Hematopoietic multipotent progenitor cell treated with erythropoietin and hydrocortisone succinate and interleukin-3 and kit ligand, for 15 days (in vitro differentiated cells): ENCODE results near the gene COPS9.

Source experiments
- DNase-seq: peaks from one replicate; pipeline ENCODE4 v3.0.0-alpha.2; 2015; ENCODE audit warnings: low spot score

Gene COPS9

DNA sequence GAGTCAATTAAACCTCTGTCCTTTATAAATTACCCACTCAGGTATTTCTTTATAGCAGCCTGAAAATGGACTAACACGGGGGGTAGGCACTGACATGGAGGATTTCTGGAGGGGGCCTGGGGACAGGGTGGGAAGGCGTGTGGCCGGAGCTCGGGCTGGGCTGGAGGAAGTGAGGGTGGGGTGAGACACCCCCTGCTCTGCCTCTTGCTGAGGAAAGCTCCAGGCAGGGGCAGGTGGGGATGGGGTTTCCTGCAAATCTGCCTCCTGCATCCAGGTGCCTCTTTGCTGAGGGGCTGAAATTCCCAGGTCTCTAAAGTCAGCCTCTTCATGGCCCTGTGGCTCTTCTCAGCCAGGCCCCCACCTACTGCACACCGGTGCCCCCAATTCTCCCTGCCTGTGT is 30.1 kb upstream of the COPS9 start:
- no peak for DNase-seq

- no peak for DNase-seq
Observed at GRCh38 chr2:240165661-240166060, 29.6 kb upstream of the COPS9 start.

DNA sequence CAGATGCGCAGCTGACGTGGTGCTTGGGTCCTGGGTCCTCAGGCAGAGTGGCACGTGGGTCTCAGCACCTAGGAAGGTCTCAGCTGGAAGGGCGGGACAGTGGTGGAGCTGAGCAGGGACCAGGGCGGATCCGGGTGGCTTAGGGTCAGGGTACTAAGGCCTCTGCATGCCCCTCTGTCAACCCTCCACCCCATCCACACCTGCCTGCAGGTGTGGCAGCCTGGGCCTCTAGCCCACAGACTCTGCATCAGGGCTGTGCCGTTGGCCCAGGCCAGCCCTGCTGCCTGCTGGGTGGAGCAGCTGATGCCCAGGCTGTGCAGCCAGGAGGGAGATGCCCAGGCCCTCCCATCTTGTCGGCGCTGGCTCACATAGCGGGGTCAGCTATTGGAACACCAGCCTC is 28.9 kb upstream of the COPS9 start:
- DNase-seq: no peak

- no peak for DNase-seq
Observed at GRCh38 chr2:240164586-240164985, 28.5 kb upstream of the COPS9 start.

DNA sequence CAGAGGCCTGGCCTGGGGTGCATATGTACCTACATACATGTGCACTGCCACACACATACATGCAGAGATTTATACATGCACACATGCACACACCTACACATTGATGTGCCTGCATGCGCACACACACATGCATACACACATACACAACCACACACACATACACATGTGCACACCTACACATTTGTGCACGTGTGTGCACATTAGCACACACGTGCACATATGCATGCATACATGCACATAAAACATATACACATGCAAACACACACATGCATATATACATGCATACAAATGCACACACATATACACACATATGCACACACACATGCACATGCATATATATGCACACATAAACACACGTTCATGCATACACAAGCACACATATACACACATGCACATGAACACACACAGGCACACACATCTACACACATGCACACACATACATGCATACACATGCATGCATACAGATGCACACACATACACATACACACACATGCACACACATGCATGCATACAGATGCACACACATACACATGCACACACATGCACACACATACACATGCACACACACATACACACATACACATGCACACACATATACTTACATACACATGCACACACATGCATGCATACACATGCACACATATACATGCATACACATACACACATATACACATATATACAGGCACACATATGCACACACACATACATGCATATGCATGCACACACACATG is 27.9 kb upstream of the COPS9 start:
- DNase-seq: no peak

GRCh38 chr2:240162939-240163714 is 27.0 kb upstream of the COPS9 start:
- DNase-seq: no peak

DNA sequence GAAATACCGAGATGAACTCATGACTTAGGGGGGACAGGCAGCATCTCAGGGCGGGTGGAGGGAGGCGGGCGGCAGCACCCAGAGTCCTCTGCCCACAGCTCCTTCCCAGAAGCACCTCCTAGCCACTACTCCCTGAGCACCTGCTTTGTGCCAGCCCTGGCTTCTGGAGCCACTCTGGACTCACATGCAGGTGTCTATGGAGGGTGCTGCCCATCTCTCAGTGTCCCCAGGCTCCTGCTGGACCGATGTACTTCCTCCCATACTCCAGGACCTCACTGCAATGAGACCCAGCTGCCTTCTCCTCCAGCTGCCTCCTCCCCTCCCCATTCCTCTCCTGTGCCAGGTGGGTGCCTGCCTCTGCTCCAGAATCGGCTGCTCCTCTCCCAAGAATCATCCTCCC is 26.4 kb upstream of the COPS9 start:
- DNase-seq: no peak

DNA sequence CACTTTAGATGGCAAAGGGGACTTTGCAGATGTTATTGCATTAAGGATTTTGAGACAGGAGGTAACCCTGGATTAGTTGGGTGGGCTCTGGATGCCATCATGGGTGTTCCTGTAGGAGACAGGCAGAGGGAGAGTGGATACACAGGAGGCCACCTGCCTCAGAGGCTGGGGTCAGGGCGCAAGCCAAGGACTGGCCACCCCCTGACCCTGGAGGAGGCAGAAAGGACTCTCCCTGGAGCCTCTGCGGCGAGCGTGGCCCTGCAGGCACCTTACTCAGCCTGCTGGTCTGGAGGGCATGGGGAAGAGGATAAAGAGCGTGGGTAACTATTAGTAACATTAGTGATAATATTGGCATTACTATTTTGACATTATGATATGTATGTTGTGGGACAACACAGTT is 25.9 kb upstream of the COPS9 start:
- DNase-seq: no peak

DNA sequence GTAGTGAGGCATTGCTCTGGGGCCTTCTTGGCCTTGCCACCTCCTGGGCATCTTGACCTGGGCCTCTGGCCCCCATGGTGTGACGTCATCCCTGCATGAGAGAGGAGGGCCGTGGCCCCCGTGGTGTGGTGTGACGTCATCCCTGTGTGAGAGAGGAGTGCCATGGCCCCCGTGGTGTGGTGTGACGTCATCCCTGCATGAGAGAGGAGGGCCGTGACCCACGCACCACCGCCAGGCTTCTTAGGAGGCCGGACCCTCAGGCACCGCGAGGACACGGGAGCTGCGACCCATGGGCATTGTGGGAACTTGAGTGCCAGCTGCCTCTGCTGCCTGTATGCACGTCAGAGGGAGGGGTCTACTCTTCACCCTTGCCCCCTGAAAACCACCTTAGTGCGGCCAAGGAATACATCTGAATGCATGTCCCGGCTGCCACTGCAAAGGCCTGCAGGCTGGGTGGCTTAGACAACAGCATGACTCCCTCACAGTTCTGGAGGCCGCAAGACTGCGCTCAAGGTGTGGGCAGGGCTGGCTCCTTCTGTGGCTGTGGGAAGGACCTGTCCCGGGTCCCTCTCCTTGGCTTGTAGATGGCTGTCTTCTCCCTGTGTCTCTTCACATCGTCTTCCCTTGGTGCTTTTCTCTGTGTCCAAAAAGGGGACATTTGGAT is 25.1 kb upstream of the COPS9 start:
- no peak for DNase-seq

DNA sequence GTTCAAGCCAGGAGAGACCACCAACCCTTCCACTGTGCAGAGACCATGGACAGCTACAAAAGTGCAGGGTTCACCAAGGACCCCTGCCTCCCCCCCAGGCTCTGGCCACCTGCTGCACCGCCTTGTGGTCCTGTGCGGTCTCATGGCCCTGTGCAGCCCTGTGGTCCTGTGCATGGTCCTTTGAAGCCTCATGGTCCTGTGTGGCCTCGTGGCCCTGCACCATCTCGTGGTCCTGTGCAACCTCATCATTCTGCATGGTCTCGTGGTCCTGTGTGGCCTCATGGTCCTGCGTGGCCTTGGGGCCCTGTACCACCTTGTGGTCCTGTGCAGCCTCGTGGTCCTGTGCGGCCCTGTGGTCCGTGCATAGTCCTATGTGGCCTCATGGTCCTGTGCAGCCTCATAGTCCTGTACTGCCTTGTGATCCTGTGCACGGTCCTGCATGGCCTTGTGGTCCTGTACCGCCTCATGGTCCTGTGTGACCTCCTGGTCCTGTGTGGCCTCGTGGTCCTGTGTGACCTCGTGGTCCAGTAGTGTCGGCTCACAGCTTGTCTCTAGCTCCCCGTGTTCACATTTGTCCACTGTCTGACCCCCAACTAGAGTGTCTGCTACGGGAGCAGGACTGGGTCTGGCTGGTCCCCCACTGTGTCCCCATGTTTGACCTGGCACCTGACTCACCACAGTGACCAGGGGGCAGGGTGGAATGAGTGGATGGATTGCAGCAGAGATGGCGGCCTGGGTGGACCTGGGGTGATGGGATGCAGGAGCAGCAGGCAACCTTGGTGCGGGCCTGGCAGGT is 24.4 kb upstream of the COPS9 start:
- no peak for DNase-seq

DNA sequence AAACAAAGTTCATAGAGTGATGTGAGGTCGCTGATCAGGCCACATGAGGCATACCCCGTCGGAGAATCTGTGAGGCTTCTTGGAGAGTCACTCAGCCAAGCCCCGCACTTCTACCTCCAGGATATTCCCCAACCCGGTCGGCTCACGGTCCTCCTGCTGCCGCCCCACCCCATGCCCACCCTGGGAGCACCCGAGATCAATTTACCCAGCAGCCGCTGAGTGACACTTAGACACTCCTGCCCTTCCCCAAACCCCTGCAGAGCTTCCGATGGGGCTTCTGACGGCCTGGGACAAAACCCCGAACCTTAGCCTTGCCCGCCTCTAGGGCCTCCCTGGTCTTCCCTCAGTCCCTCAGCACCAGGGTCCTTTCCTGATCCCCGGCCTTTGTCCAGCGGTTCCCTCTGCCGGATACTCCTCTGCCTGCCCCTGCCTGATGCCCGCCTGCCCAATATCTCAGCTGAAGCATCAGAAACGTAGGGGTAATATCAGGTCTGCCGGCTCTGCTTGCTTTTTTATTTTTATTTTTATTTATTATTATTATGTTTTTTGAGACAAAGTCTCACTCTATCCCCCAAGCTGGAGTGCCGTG is 23.2 kb upstream of the COPS9 start:
- DNase-seq: no peak

DNA sequence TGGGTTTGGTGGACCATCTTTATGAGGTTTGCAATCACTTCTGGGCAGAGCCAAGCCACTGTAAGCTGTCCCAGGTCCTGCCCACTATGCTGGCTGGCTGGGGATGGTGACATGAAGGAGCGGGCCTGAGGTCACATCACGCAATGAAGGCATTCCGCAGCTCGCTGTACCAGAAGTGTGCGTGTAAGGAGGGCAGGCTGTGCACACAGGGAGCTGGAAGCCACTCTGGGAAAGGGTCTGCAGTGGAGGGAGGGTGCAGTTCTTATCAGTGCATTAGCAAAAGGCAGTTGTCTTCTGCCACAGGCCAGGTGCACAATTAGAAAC is 21.0 kb upstream of the COPS9 start:
- DNase-seq: no peak

DNA sequence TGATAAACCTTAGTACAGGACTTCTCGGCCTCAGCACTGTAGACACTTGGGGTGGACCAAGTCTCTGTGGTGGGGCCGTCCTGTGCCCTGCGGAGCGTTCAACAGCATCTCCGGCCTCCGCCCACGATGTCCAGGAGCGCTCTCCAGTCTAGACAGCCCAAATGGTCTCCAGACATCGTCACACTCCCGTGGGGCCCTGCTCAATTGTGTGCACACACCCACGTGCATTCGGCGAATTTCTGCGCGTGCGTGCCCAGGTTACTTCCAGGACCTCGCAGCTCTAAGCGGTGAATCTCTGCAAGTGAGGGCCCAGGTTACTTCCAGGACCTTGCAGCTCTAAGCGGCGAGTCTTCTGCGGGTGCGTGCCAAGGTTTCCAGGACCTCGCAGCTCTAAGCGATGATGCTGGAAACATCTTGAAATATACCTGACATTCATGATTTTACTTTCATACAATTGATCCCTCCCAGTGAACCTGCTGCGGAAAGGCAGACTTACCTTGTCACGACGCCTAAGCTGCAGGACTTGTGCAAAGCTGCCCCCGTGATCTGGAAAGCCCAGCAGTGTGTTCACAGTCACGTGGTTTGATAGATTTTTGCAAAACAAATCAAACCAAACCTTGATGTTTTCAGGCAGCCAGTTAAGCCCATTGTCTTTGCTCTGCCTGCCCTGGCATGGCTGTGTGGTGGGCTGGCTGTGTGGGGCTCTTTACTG is 20.5 kb upstream of the COPS9 start:
- no peak for DNase-seq

DNA sequence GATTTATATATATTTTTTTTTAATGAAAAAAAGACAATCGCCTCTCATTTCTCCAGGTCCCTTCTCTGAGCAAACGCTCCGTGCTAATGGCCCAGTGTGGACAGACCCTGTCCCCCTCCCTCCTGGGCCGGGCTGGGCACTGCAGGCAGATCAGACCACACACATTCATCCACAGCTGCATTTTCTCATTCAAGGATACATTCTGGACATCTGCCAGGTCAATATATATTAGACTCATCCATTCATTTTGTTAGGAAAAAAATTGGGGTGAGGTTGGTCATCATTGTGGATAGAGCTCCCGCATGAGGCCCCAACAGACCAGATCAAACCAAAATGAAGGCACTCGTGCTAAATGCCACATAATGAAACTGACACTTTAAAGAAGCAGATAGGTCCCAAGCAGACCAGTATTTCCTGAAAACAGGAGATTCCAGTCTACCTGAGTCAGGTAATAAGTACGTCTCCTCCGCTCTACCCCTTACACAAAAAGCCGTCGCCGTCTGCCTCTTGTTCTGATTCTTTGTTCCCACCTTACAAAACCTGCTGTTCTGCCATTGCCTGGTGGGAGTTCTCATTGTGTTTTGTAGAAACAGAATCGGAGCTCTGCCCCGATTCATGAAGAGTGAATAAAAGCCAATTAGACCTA is 19.8 kb upstream of the COPS9 start:
- no peak for DNase-seq

- no peak for DNase-seq
Observed at GRCh38 chr2:240155048-240155744, 19.1 kb upstream of the COPS9 start.

DNA sequence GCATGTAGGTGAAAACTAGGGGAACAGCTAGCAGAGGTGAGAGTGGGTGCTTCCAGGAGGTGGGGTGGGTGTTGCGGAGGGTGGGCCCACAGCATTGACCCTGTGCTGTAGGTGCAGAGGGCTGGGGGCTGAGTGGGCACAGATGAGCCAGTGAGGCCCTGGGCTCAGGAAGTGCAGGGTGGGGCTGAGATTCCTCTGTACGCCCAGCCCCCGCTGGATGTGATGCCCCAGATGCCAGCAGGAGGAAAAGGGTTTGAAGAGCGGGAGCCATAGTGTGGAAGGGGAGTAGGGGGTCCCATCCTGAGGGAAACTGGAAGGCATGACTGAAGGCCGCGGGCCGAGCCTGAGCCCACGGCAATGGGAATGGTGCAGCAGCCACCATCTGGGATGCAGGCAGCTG is 18.5 kb upstream of the COPS9 start:
- DNase-seq: no peak

- no peak for DNase-seq
Observed at GRCh38 chr2:240153418-240153817, 17.3 kb upstream of the COPS9 start.

DNA sequence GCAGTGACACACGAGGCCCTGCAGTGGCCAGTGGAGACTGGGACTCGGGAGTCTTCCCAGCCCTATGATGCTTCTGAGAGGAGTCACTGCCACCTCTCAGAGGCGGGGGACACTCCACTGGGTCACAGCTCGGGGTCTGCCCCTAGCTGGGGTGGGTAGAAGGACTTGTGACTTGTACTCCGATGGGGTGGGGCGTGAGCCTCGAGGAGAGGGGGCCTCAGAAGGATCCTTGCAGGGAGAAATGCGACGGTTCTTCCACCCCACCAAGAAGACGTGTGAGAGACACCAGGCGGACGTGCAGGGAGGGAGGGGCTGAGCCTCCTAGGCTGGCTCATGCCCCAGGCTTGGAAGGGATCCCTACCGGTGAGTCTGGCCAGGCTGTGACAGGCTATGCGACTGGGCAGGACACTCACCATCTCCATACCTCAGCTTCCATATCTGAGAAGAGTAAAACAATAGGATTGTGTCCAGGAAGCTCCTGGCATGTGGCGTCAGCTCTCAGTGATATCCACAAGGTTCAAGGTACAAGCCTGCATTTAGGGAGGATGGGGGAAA is 15.4 kb upstream of the COPS9 start:
- no peak for DNase-seq

- no peak for DNase-seq
Observed at GRCh38 chr2:240149943-240150784, 14.1 kb upstream of the COPS9 start.
